Stomach smooth muscle (tissue), 2 donors: ENCODE data around the gene PCDHGB5.
A peak's percentile ranks its signal among the peaks of the same experiment; 100 is the strongest.
"Not testable (repeated sequence)": the region's sequence is repeated elsewhere in the genome, so short reads cannot be mapped to it uniquely, and the experiment has no call there.

Source experiments
- H3K27ac ChIP-seq: one replicate; pipeline ENCODE4 v1.7.0; 2013; ENCODE audit warnings: mild to moderate bottlenecking, low read length, inconsistent platforms
- H3K27me3 ChIP-seq, 2 donors: one replicate each; pipeline ENCODE4 v1.7.0; 2013; ENCODE audit warnings: low read length in 2 of 2; ENCODE audit not compliant: insufficient read depth in 2 of 2, control insufficient read depth in 1 of 2
- H3K36me3 ChIP-seq, 2 donors: one replicate each; pipeline ENCODE4 v1.7.0; 2013; ENCODE audit warnings: low read length in 2 of 2; ENCODE audit not compliant: control insufficient read depth in 2 of 2, insufficient read depth in 2 of 2
- H3K4me1 ChIP-seq: one replicate; pipeline ENCODE4 v1.7.0; 2013; ENCODE audit warnings: low read length; ENCODE audit not compliant: control insufficient read depth, insufficient read depth
- H3K4me3 ChIP-seq, 2 donors: one replicate each; pipeline ENCODE4 v1.7.0; 2013; ENCODE audit warnings: low read length in 2 of 2
- H3K9ac ChIP-seq, 2 donors: one replicate each; pipeline ENCODE4 v1.7.0; 2013; ENCODE audit warnings: low read length in 2 of 2, mild to moderate bottlenecking in 1 of 2
- H3K9me3 ChIP-seq, 2 donors: one replicate each; pipeline ENCODE4 v1.7.0; 2013; ENCODE audit warnings: low read length in 2 of 2; ENCODE audit not compliant: control insufficient read depth in 2 of 2
- donor health status: healthy.
- donor health status: Pancreatic carcinoma.

The PCDHGB5 gene

DNA sequence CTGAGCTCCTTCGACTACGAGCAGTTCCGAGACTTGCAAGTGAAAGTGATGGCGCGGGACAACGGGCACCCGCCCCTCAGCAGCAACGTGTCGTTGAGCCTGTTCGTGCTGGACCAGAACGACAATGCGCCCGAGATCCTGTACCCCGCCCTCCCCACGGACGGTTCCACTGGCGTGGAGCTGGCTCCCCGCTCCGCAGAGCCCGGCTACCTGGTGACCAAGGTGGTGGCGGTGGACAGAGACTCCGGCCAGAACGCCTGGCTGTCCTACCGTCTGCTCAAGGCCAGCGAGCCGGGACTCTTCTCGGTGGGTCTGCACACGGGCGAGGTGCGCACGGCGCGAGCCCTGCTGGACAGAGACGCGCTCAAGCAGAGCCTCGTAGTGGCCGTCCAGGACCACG, 34.6 kb downstream of the PCDHGB5 start:
- H3K9me3 ChIP-seq, result peaks cover 5 to 53% of the 10 kb centered on the region in 2 donors
- H3K36me3 ChIP-seq, H3K9ac ChIP-seq, H3K4me1 ChIP-seq, H3K27me3 ChIP-seq, H3K27ac ChIP-seq: not testable (repeated sequence)
- H3K4me3 ChIP-seq, result peak overlapping the region; percentile 58 to 59

DNA sequence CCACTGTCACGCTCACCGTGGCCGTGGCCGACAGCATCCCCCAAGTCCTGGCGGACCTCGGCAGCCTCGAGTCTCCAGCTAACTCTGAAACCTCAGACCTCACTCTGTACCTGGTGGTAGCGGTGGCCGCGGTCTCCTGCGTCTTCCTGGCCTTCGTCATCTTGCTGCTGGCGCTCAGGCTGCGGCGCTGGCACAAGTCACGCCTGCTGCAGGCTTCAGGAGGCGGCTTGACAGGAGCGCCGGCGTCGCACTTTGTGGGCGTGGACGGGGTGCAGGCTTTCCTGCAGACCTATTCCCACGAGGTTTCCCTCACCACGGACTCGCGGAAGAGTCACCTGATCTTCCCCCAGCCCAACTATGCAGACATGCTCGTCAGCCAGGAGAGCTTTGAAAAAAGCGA, 35.0 kb downstream of the PCDHGB5 start:
- H3K4me3 ChIP-seq, H3K27me3 ChIP-seq, H3K9ac ChIP-seq, H3K36me3 ChIP-seq, H3K27ac ChIP-seq, H3K4me1 ChIP-seq: not testable (repeated sequence)
- peaks cover 4 to 52% of the 10 kb centered on the region in 2 donors for H3K9me3 ChIP-seq

- no peaks in the 10 kb centered on the region for H3K36me3 ChIP-seq
- no peaks in the 10 kb centered on the region for H3K27me3 ChIP-seq
- H3K27ac ChIP-seq, result no peak overlapping the region
- H3K4me1 ChIP-seq, result no peaks in the 10 kb centered on the region
- H3K9ac ChIP-seq, result no peak overlapping the region
- H3K4me3 ChIP-seq, result no peak overlapping the region
- peaks cover 6 to 48% of the 10 kb centered on the region in 2 donors for H3K9me3 ChIP-seq
Observed at GRCh38 chr5:141434006-141434405, 36.3 kb downstream of the PCDHGB5 start.

GRCh38 chr5:141437221-141437620, 39.5 kb downstream of the PCDHGB5 start:
- no peaks in the 10 kb centered on the region for H3K4me1 ChIP-seq
- no peak overlapping the region for H3K9ac ChIP-seq
- no peaks in the 10 kb centered on the region for H3K27me3 ChIP-seq
- H3K36me3 ChIP-seq, result peaks cover 0 to 3% of the 10 kb centered on the region in 2 donors
- no peak overlapping the region for H3K4me3 ChIP-seq
- no peak overlapping the region for H3K27ac ChIP-seq
- peaks cover 6 to 58% of the 10 kb centered on the region in 2 donors for H3K9me3 ChIP-seq

- Histone ChIP-seq H3K36me3 (peaks cover 0 to 3% of the 10 kb centered on the region in 2 donors), H3K27ac (no peak overlapping the region), H3K4me1 (no peaks in the 10 kb centered on the region), H3K9me3 (peaks cover 9 to 47% of the 10 kb centered on the region in 2 donors), H3K27me3 (no peaks in the 10 kb centered on the region), H3K9ac (no peak overlapping the region), H3K4me3 (no peak overlapping the region)
Observed at GRCh38 chr5:141439411-141440141, 41.8 kb downstream of the PCDHGB5 start.

GRCh38 chr5:141440341-141440740, 42.6 kb downstream of the PCDHGB5 start:
- H3K9me3 ChIP-seq, result peaks cover 9 to 49% of the 10 kb centered on the region in 2 donors
- no peaks in the 10 kb centered on the region for H3K4me1 ChIP-seq
- no peak overlapping the region for H3K27ac ChIP-seq
- H3K36me3 ChIP-seq, result peaks cover 0 to 3% of the 10 kb centered on the region in 2 donors
- no peaks in the 10 kb centered on the region for H3K27me3 ChIP-seq
- no peak overlapping the region for H3K9ac ChIP-seq
- H3K4me3 ChIP-seq, result peak overlapping the region in 1 of 2 donors; percentile 14

DNA sequence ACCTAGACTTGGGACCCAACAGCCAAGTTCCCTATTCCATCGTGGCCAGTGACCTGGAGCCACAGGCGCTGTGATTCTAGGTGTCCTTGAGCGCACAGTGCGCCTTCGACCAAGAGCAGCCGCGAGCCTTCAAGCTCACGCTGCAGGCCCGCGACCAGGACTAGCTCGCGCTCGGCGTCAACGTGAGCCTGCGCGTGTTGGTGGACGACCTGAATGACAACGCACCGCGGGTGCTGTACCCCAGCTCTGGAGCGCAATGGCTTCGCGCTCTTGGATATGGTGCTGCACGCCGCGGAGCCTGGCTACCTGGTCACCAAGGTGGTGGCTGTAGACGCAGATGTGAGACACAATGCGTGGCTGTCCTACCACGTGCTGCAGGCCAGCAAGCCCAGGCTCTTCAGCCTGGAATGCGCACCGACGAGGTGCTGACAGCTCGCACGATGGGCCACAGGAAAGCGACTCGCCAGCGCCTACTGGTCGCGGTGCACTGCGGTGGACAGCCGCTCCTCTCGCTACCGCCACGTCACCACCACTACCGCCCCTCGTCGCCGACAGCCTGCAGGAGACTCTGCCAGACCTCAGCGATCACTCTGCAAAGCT, 43.9 kb downstream of the PCDHGB5 start:
- peaks cover 9 to 46% of the 10 kb centered on the region in 2 donors for H3K9me3 ChIP-seq
- H3K27me3 ChIP-seq, result no peaks in the 10 kb centered on the region
- no peak overlapping the region for H3K27ac ChIP-seq
- H3K9ac ChIP-seq, result no peak overlapping the region
- H3K36me3 ChIP-seq, result peaks cover 0 to 3% of the 10 kb centered on the region in 2 donors
- no peak overlapping the region for H3K4me3 ChIP-seq
- no peaks in the 10 kb centered on the region for H3K4me1 ChIP-seq
